ENCODE measurements around the gene TTLL1. TPM values are rescaled to one million over a fixed set of nuclear protein-coding genes. Genes with fewer than 3 reads are reported as not detected.

The TTLL1 gene
- total RNA-seq, 1 donor from 2014 or later, result 2.6 TPM

DNA sequence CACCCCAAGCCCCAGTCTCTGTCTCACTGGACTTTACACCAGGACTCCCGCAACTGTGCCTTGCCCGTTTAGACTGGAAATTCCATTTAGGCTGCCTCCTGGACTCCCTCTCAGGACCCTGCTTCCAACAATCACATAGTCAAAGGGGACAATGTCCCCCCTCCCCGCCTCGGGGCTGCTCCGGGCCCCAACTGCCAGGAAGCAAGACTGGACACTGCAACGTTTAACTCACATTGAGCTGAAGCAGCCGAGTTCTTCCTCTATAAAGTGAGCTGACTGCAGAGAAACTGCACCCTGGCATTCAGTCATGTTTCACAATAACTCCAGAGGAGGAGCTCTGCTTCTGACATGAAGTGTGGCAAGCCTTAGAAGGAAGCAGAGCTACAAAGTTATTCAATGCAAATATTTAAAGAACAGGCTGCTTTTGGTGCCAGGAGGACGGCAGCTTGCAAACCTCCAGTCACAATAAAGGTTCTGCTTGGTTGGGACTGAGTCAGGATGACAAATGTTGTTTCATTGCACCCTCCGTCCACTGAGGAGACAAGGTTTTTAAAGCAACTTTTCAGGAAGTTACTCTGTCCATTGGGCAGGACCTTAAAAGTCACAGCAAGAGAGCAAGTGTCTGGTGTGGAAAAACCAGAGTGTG is 94.2 kb downstream of the TTLL1 start:
- intact Hi-C loops (cut with micrococcal nuclease), result no loop called here
- DNase-seq, result no peak
- Mint-ChIP-seq H3K9me3 (no peaks in the 10 kb centered on the region), H3K36me3 (ENCODE audit: low read depth) (peaks cover 10% of the 10 kb centered on the region), H3K4me3 (no peak overlapping the region), H3K27ac (no peak overlapping the region), H3K27me3 (no peaks in the 10 kb centered on the region), H3K4me1 (peaks cover 28% of the 10 kb centered on the region)

DNA sequence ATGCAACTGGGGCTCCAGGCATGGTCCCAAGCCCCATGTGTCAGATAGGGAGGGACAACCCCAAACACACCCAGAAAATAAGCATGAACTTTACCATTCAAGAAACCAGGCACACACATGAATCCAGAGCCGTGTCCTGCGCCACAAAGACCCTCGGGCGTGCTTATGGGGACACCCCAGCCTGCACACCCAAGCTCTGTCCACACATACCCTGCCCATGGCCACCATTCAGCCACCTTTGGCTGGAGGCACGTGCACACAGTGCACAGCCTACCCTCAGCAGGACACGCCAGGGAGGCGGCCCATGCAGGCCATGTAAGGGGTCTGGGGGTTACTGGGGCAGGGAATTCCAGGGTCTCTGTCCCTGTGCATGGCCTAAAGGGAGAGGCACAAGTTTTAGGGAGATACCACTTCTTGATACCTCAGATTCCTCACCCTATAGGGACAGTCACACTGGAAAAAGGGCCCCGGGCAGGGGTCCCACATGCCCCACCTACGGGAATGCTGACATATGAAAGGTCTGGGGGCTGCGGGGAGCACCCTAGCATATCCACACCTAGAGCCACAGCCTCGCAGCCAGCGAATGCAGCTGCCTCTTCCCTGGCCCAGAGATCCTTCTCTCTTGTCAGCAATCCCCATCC is 94.8 kb downstream of the TTLL1 start:
- Mint-ChIP-seq H3K4me1 (peaks cover 22% of the 10 kb centered on the region), H3K36me3 (ENCODE audit: low read depth) (peaks cover 10% of the 10 kb centered on the region), H3K27ac (no peak overlapping the region), H3K4me3 (no peak overlapping the region), H3K9me3 (no peaks in the 10 kb centered on the region), H3K27me3 (no peaks in the 10 kb centered on the region)
- intact Hi-C loops (cut with micrococcal nuclease), result no loop called here
- DNase-seq, result no peak

DNA sequence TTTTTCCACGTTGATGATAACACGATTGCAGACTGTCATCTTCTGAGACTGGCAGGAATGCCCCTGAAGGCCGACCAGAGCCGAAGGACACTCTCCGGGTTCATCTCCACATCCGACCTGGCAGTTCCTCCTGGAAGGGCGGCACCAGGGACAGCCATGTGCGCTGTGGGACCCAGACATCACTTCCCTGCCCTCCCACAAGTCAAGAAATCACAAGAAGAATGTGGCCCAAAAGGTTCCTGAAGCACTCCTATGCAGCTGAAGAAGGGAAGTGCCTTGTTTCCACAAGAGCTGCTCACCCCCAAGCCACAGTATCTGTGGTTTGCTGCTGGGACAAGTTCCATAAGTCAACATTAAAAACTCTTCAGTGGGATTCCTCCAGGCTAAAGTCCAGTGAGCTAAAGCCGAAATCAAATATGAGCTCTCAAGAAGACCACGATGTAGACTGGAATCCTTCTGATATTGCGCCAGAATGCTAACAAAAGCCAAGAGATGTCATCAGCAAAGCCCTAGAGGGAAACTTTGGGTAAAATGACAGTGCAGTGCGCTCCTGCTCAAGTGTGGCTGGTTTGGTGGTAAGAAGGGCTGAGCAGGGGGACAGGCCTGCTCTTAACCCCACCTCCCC is 95.4 kb downstream of the TTLL1 start:
- DNase-seq, result no peak
- peaks cover 10% of the 10 kb centered on the region for H3K36me3 Mint-ChIP-seq (ENCODE audit: low read depth)
- H3K4me3 Mint-ChIP-seq, result no peak overlapping the region
- peaks cover 19% of the 10 kb centered on the region for H3K4me1 Mint-ChIP-seq
- no peaks in the 10 kb centered on the region for H3K27me3 Mint-ChIP-seq
- no peaks in the 10 kb centered on the region for H3K9me3 Mint-ChIP-seq
- intact Hi-C loops (cut with micrococcal nuclease), result no loop called here
- H3K27ac Mint-ChIP-seq, result no peak overlapping the region

DNA sequence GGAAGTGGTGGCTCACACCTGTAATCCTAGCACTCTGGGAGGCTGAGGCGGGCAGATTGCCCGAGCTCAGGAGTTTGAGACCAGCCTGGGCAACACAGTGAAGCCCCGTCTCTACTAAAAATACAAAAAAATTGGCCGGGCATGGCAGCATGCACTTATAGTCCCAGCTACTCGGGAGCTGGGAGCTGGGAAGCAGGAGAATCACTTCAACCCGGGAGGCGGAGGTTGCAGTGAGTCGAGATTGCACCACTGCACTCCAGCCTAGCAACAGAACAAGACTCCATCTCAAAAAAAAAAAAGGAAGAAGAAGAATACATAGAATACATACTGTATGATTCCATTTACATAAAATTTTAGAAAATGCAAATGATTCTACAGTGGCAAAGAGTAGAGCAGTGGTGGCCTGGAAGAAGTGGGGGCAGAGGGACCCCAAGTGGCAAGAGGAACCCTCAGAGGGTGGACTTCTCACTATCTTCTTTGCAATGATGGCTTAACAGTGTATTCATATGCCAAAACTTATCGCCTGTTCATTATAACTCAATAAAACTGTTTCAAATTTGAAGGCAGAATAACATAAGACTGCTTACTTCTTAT is 96.2 kb downstream of the TTLL1 start:
- H3K27me3 Mint-ChIP-seq, result no peaks in the 10 kb centered on the region
- peaks cover 14% of the 10 kb centered on the region for H3K4me1 Mint-ChIP-seq
- H3K4me3 Mint-ChIP-seq, result no peak overlapping the region
- H3K9me3 Mint-ChIP-seq, result no peaks in the 10 kb centered on the region
- intact Hi-C loops (cut with micrococcal nuclease), result no loop called here
- no peak for DNase-seq
- H3K27ac Mint-ChIP-seq, result no peak overlapping the region
- H3K36me3 Mint-ChIP-seq (ENCODE audit: low read depth), result peaks cover 10% of the 10 kb centered on the region

DNA sequence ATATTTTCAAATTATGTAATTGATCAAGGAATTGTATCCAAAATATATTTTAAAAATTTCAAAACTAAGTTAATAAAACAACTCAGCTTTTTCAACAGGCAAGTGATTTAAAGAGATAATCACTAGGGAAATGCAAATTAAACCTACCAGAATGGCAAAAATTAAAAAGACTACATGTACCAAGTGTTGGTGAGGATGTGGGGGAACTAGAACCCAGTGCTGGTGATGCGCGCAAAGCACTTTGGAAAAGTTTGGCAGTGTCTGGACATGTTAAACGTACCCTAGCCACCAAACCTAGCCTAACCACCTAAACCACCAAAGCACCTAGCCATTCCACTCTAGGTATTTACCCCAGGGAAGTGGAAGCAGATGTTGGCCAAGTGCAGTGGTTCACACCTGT is 97.1 kb downstream of the TTLL1 start:
- peaks cover 10% of the 10 kb centered on the region for H3K36me3 Mint-ChIP-seq (ENCODE audit: low read depth)
- no peak for DNase-seq
- intact Hi-C loops (cut with micrococcal nuclease), result no loop called here
- H3K4me3 Mint-ChIP-seq, result no peak overlapping the region
- no peaks in the 10 kb centered on the region for H3K27me3 Mint-ChIP-seq
- H3K27ac Mint-ChIP-seq, result no peak overlapping the region
- no peaks in the 10 kb centered on the region for H3K9me3 Mint-ChIP-seq
- H3K4me1 Mint-ChIP-seq, result peaks cover 8% of the 10 kb centered on the region

DNA sequence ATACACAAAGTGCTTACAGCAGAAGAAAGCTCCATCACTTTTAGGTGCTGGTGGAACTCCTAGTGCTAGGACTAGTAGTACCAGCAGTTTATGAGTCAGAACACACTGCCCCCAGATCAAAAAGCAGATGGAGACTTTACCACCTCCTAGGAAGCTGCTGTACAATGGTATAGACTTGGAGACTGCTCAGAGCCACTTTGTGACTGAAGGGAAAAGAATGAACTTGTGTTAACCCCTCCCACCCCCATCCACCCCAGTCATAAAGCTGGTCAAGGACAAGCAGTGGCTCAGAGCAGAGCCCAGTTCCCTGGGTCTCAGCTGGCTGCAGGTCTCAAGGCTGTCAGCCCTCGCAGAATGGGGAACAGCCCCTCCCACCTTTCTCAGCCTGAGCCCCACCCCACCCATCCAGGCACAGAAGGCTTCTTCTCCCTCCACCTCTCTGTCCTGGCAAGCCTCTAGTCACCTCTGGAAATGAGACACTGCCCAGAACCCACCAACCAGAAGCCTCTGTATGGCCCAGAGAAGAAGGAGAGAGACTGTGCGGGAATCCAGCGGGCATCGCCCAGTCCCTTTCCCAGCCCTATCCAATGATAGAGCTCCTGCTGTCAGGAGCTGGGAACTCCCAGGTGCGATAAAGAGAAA is 98.1 kb downstream of the TTLL1 start:
- Mint-ChIP-seq H3K36me3 (ENCODE audit: low read depth) (peaks cover 9% of the 10 kb centered on the region), H3K4me3 (no peak overlapping the region), H3K9me3 (no peaks in the 10 kb centered on the region), H3K27me3 (no peaks in the 10 kb centered on the region), H3K27ac (no peak overlapping the region), H3K4me1 (peaks cover 6% of the 10 kb centered on the region)
- DNase-seq, result no peak
- intact Hi-C loops (cut with micrococcal nuclease), result no loop called here

DNA sequence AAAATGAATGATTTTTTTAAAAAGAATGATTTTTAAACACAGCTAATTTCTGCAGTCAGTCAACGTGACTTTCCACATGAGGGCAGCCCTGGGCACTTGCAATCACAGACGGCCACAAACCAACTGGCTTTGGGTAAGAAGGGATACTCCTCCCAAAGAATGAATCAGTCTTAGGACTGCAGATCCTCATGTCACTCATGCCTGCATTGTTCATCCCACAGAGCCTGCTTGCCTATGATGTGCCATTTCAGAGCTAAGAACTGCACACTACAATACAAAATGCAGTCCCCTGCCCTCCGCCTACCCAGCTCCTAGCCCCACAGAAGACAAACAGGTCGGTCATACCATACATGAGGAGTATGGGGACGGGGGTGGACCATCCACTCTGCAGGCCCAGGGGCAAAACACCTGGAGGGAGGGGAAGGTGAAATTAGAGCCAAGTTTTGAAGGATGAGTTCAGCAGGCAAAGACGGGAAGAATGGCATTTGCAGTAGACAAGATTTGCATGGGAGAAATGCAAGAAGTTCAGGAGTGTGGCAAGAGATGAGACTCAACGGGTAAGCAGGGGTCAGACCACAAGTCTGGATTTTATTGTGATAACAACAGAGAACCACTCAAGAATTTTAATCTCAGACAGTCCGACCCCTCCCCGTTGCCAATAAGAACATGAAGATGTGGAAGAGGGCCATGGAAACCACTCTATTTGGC is 98.9 kb downstream of the TTLL1 start:
- Mint-ChIP-seq H3K4me3 (no peak overlapping the region), H3K36me3 (ENCODE audit: low read depth) (peaks cover 9% of the 10 kb centered on the region), H3K27me3 (no peaks in the 10 kb centered on the region), H3K9me3 (no peaks in the 10 kb centered on the region), H3K4me1 (peaks cover 6% of the 10 kb centered on the region), H3K27ac (no peak overlapping the region)
- intact Hi-C loops (cut with micrococcal nuclease), result no loop called here
- no peak for DNase-seq

Other genes starting within 250 kb of the TTLL1 start
- 33.2 and 34.8 TPM in 2 replicates for gene ARFGAP3, start 232.1 kb downstream of the TTLL1 start, total RNA-seq
- 32.5 and 33.0 TPM in 2 replicates for gene PACSIN2, start 74.2 kb downstream of the TTLL1 start, total RNA-seq
- 1.7 and 2.5 TPM in 2 replicates for gene BIK, start 21.4 kb upstream of the TTLL1 start, total RNA-seq
- 20.9 and 24.3 TPM in 2 replicates for gene MCAT, start 54.0 kb upstream of the TTLL1 start, total RNA-seq
- gene TSPO, start 62.2 kb upstream of the TTLL1 start, total RNA-seq, result 126 and 138 TPM in 2 replicates
- 118 TPM in 2 replicates for gene TTLL12, start 97.7 kb upstream of the TTLL1 start, total RNA-seq

Data from activated CD4-positive, alpha-beta T cell treated with anti-CD3 and anti-CD28 coated beads, Interleukin-2, amount 10 ng/mL, durations not matched to agents 24 days and 14 days (primary cell).